Measurements from ENCODE around the gene KRTAP2-3. TPM values are rescaled to one million over a fixed set of nuclear protein-coding genes. Genes with fewer than 3 reads are reported as not detected.
"Not testable (repeated sequence)": the region's sequence is repeated elsewhere in the genome, so short reads cannot be mapped to it uniquely, and the experiment has no call there.

KRTAP2-3 gene
- total and polyA plus RNA-seq, 8 donors, result not detected

GRCh38 chr17:41065829-41066624 is 6.1 kb upstream of the KRTAP2-3 start, which contains the start of gene KRTAP2-4:
Gene KRTAP2-4, minus strand, starts transcription at chr17:41065879. Its CDS starts 34 bp downstream, at chr17:41065845.
- WGBS, 5 donors, result 81 to 90% (median 88%) methylated on average over 5 to 6 of the region's 6 CpGs
- intact Hi-C loops (cut with DNase I; ENCODE audit: low total_unique reads), result no loop called here
- no peak for TF ChIP-seq POLR2AphosphoS5 (IDR thresholded peaks at IDR 0.05)
- no peak for TF ChIP-seq POLR2A (IDR thresholded peaks at IDR 0.05)
- TF ChIP-seq EP300 (IDR thresholded peaks at IDR 0.05), result no peak
- TF ChIP-seq, protein P1, sequence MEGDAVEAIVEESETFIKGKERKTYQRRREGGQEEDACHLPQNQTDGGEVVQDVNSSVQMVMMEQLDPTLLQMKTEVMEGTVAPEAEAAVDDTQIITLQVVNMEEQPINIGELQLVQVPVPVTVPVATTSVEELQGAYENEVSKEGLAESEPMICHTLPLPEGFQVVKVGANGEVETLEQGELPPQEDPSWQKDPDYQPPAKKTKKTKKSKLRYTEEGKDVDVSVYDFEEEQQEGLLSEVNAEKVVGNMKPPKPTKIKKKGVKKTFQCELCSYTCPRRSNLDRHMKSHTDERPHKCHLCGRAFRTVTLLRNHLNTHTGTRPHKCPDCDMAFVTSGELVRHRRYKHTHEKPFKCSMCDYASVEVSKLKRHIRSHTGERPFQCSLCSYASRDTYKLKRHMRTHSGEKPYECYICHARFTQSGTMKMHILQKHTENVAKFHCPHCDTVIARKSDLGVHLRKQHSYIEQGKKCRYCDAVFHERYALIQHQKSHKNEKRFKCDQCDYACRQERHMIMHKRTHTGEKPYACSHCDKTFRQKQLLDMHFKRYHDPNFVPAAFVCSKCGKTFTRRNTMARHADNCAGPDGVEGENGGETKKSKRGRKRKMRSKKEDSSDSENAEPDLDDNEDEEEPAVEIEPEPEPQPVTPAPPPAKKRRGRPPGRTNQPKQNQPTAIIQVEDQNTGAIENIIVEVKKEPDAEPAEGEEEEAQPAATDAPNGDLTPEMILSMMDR (IDR thresholded peaks at IDR 0.05), result no peak

DNA sequence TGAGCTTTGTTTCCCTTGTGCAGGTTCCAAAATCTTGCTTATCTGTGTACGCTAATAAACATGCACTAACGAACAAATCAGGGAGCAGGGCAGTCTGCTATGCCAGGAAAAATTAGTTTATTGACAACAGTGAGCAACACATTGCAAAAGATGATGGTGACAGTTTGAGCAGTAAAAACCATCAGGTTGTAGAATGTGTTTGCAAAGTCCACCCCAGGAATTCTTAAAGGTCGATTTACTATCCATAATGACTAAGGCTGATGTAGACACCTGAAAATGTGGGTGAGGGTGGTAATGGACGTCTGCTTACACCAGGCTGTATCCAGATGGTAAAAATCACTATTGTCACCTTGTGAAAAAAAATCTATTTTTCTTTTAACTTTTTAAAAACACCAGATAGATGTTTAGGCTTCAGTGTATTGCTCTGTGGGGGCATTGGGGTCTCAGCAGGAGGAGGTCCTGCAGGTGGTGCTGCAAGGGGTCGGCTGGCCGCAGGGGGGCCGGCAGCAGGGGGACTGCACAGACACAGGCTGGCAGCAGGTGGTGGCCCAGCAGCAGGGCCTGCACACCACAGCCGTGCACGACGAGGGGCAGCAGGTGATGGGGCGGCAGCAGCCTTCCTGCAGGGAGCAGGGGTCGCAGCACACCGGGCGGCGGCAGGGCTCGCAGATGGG is 5.2 kb upstream of the KRTAP2-3 start:
- H3K4me3 ChIP-seq; H3K9me3 ChIP-seq; H3K27ac ChIP-seq; intact Hi-C loops (cut with DNase I; ENCODE audit: low total_unique reads); DNase-seq; H3K36me3 ChIP-seq; H3K4me1 ChIP-seq; H3K27me3 ChIP-seq: not testable (repeated sequence)
- 55 to 72% (median 59%) methylated on average over 6 to 7 of the region's 16 CpGs for WGBS, 5 donors

More at GRCh38 chr17:41065829-41066624, 6.1 kb upstream of the KRTAP2-3 start, which contains the start of gene KRTAP2-4:
- Histone ChIP-seq H3K4me1 (no peaks in the 10 kb centered on the region), H3K4me3 (no peak within 1 kb of the TSS), H3K27ac (no peak within 1 kb of the TSS), H3K27me3 (no peaks in the 10 kb centered on the region), H3K36me3 (no peaks in the 10 kb centered on the region), H3K9me3 (no peaks in the 10 kb centered on the region)
- no peak for DNase-seq

GRCh38 chr17:41064301-41064700 is 4.4 kb upstream of the KRTAP2-3 start:
- 78 to 84% (median 82%) methylated on average over 1 of the region's 1 CpG for WGBS, 5 donors
- H3K36me3 ChIP-seq, result no peaks in the 10 kb centered on the region

DNA sequence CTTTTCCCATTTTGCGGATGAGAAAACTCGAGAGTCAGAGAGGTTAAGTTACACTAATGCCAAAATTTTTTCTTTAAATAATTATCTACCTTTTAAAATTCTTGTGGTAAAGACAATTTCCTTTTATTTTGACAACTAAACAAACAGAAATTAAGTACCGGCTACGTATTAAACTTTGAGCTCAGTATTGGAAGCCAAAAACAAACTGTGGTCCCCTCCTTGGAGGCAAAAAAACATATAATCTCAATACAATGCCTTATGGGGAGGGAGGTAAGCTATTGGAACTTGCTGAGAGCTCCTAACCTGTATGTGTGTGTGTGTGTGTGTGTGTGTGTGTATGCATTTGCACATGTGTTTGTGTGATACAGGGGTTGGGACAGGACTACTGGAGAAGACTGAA is 3.5 kb upstream of the KRTAP2-3 start:
- no peak overlapping the region for H3K4me3 ChIP-seq
- H3K27me3 ChIP-seq, result peaks cover 0 to 17% (median 0%) of the 10 kb centered on the region in 3 donors
- TF ChIP-seq, protein P1 (IDR thresholded peaks at IDR 0.05), result no peak
- TF ChIP-seq POLR2A (IDR thresholded peaks at IDR 0.05), result no peak
- no peak for TF ChIP-seq EP300 (IDR thresholded peaks at IDR 0.05)
- TF ChIP-seq POLR2AphosphoS5 (IDR thresholded peaks at IDR 0.05), result no peak
- DNase-seq, result no peak
- no peaks in the 10 kb centered on the region for H3K4me1 ChIP-seq
- no peaks in the 10 kb centered on the region for H3K9me3 ChIP-seq
- WGBS, 5 donors, result 50 to 62% (median 55%) methylated on average over 4 of the region's 4 CpGs
- H3K27ac ChIP-seq, result no peak overlapping the region
- intact Hi-C loops (cut with DNase I; ENCODE audit: low total_unique reads), result no loop called here
- H3K36me3 ChIP-seq, result no peaks in the 10 kb centered on the region

More at GRCh38 chr17:41064301-41064700, 4.4 kb upstream of the KRTAP2-3 start:
- no peaks in the 10 kb centered on the region for H3K4me1 ChIP-seq
- intact Hi-C loops (cut with DNase I; ENCODE audit: low total_unique reads), result no loop called here
- no peaks in the 10 kb centered on the region for H3K9me3 ChIP-seq
- peaks cover 0 to 12% (median 0%) of the 10 kb centered on the region in 3 donors for H3K27me3 ChIP-seq
- TF ChIP-seq POLR2A (IDR thresholded peaks at IDR 0.05) (no peak), EP300 (IDR thresholded peaks at IDR 0.05) (no peak), POLR2AphosphoS5 (IDR thresholded peaks at IDR 0.05) (no peak)
- TF ChIP-seq, protein P1 (IDR thresholded peaks at IDR 0.05), result no peak
- H3K4me3 ChIP-seq, result no peak overlapping the region
- no peak overlapping the region for H3K27ac ChIP-seq
- DNase-seq, result no peak
